Activated CD4-positive, alpha-beta memory T cell treated with anti-CD3 and anti-CD28 coated beads for 36 hours (primary cell): ENCODE measurements around the gene NLRC5. TPM values are rescaled to one million over a fixed set of nuclear protein-coding genes. Genes with fewer than 3 reads are reported as not detected.
"Not testable (repeated sequence)": the region's sequence is repeated elsewhere in the genome, so short reads cannot be mapped to it uniquely, and the experiment has no call there.

ENCODE experiments used
- CTCF ChIA-PET: fragments of 350-600 bp; sonication (Branson Sonifier 250); formaldehyde crosslinking; loops from one replicate; lab custom pipeline; 2021; ENCODE audit warnings: antibody characterized with exemption, inconsistent platforms; lab: Charles Lee
- POLR2A ChIA-PET: fragments of 350-600 bp; sonication (Branson Sonifier 250); formaldehyde crosslinking; loops from one replicate; lab custom pipeline; 2021; ENCODE audit warnings: antibody characterized with exemption; lab: Charles Lee
- DNase-seq: peaks from one replicate; pipeline ENCODE4 v3.0.0-alpha.2; 2020
- H3K27ac Mint-ChIP-seq: one replicate; pipeline ENCODE4 v1.8.0; 2021; ENCODE audit warnings: mixed read lengths
- H3K27me3 Mint-ChIP-seq: one replicate; pipeline ENCODE4 v1.8.0; 2021; ENCODE audit warnings: mixed read lengths
- H3K36me3 Mint-ChIP-seq: one replicate; pipeline ENCODE4 v1.8.0; 2021; ENCODE audit warnings: mixed read lengths
- H3K4me1 Mint-ChIP-seq: one replicate; pipeline ENCODE4 v1.8.0; 2021; ENCODE audit warnings: low read depth, mixed read lengths
- H3K4me3 Mint-ChIP-seq: one replicate; pipeline ENCODE4 v1.8.0; 2021; ENCODE audit warnings: mild to moderate bottlenecking, mixed read lengths
- H3K9me3 Mint-ChIP-seq: one replicate; pipeline ENCODE4 v1.8.0; 2021; ENCODE audit warnings: mixed read lengths
- intact Hi-C: fragments of 100-400 bp; cut with micrococcal nuclease; formaldehyde crosslinking; loops from one replicate; pipeline ENCODE4 v1.15.1; 2023
- total RNA-seq, 2 experiments: library from RNA; stranded (reverse); gene quantifications; one replicate each; pipeline ENCODE4 v1.2.3, GENCODE V29; 2021

The NLRC5 gene
- total RNA-seq, 2 experiments from 2014 or later: 151 to 167 TPM

DNA sequence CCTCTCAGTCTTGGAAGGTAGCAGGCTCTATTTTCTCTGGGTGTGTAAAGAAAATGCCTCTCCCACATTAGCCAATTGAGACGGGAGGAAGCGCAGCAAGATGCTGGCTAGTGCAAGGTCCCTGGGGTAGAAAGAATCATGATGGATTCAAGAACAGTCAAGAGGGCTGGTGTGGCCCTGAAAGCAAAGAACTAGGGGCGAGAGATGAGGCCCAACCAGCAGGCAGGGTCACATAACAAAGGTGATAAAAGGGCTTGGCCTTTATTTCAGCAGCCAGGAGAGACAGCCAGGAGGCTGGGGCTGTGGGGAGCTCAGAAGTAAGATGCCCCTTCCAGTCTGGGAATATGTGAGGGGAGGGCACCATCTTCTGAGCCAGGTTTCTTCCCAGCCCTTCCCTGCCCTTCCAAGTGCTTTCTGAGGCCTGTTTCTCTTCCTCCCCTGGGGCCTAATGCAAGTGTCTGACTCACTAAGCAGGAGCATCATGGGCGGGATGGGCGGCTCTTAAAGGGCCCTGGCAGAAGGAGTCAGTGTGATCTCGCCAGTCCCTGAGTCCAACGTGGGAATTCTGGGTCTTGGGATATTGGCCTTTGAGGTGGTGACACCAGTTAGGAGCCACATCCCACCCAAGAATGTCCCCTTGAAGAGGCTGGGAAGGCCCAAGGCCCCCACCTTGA is 3.9 kb upstream of the NLRC5 start:
- H3K4me3 Mint-ChIP-seq: peak overlapping the region; percentile 25
- H3K27me3 Mint-ChIP-seq: no peaks in the 10 kb centered on the region
- ChIA-PET POLR2A (interaction anchor here (1.3 kb wide), 1 partner anchor 54 kb away, joined by 5 read pairs; no protein-coding TSS in a partner anchor), CTCF (interaction anchor here (1.3 to 8.6 kb wide), 2 partner anchors 20 to 35 kb away, joined by 3 to 91 read pairs; no protein-coding TSS in a partner anchor)
- no peaks in the 10 kb centered on the region for H3K9me3 Mint-ChIP-seq
- H3K27ac Mint-ChIP-seq: peak overlapping the region; percentile 99
- DNase-seq: peak; percentile 55
- H3K36me3 Mint-ChIP-seq: peaks cover 53% of the 10 kb centered on the region
- intact Hi-C loops: no loop called here
- H3K4me1 Mint-ChIP-seq: peaks cover 66% of the 10 kb centered on the region

DNA sequence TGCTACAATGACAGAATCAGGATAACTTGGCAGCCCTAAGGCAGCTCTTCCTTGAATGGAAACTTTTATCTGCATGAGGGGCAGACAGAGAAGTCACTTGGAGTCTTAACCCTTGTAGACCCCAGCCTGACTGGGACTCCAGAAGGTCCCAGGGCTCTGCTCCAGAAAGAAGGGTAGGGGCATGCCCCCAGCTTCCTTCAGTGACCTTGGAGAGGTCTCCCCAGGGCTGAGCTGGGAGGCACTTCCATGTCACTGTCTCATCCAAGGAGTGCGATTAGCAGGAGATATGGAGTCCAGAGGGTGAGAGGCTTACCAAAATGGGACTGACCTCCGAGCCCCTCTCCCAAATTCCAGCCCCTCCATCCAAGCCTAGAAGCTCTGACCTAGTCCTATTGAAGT is 3.4 kb upstream of the NLRC5 start:
- Mint-ChIP-seq H3K27me3 (no peaks in the 10 kb centered on the region), H3K9me3 (no peaks in the 10 kb centered on the region), H3K4me1 (peaks cover 65% of the 10 kb centered on the region), H3K27ac (peak overlapping the region; percentile 99), H3K36me3 (peaks cover 58% of the 10 kb centered on the region), H3K4me3 (peak overlapping the region; percentile 25)
- POLR2A ChIA-PET: interaction anchor here (1.2 to 4.4 kb wide), 3 partner anchors 53 to 55 kb away, joined by 4 to 50 read pairs (median 5); no protein-coding TSS in a partner anchor
- CTCF ChIA-PET: interaction anchor here (8.6 kb wide), 1 partner anchor 21 kb away, joined by 91 read pairs; no protein-coding TSS in a partner anchor
- intact Hi-C loops: no loop called here
- DNase-seq: no peak

DNA sequence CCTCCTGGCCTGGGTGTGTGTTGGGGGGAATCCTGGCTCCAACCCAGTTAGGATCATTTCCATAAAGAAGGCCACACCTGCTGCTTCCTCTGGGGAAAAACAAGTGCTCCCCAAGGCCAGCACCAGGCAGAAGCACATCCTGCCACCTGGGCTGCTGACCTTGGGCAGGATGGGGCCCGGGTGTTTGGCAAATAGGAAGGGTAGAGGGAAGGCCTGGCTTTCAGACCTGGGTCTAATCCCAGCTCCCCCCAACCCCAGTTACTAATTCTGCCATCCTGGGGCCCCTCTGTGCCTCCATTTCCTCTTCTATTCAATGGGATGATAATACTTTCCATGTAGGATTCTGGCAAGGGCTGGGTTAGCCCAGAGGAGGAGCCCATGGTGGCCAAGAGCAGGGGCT is 3.0 kb upstream of the NLRC5 start:
- H3K27me3 Mint-ChIP-seq: no peaks in the 10 kb centered on the region
- peaks cover 61% of the 10 kb centered on the region for H3K4me1 Mint-ChIP-seq
- ChIA-PET POLR2A (interaction anchor here (1.2 to 4.4 kb wide), 3 partner anchors 53 to 55 kb away, joined by 4 to 50 read pairs (median 5); no protein-coding TSS in a partner anchor), CTCF (interaction anchor here (8.6 kb wide), 1 partner anchor 21 kb away, joined by 91 read pairs; no protein-coding TSS in a partner anchor)
- no peaks in the 10 kb centered on the region for H3K9me3 Mint-ChIP-seq
- intact Hi-C loops: no loop called here
- H3K4me3 Mint-ChIP-seq: peak overlapping the region; percentile 96
- H3K36me3 Mint-ChIP-seq: peaks cover 59% of the 10 kb centered on the region
- peak overlapping the region; percentile 99 for H3K27ac Mint-ChIP-seq
- no peak for DNase-seq

DNA sequence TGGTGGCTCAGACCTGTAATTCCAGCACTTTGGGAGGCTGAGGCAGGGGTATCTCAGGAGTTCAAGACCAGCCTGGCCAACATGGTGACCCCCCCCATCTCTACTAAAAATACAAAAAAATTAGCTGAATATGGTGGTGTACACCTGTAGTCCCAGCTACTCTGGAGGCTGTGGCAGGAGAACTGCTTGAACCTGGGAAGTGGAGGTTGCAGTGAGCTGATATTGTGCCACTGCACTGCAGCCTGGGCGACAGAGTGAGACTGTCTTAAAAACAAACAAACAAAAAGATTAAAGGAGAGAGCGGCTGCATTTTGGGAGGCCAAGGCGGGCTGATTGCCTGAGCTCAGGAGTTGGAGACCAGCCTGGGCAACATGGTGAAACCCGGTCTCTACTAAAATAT is 2.4 kb upstream of the NLRC5 start:
- Mint-ChIP-seq H3K27ac (peak overlapping the region; percentile 99), H3K4me3 (peak overlapping the region; percentile 96), H3K36me3 (peaks cover 60% of the 10 kb centered on the region), H3K4me1 (peaks cover 64% of the 10 kb centered on the region)
- intact Hi-C loops, H3K27me3 Mint-ChIP-seq, H3K9me3 Mint-ChIP-seq, DNase-seq: not testable (repeated sequence)
- POLR2A ChIA-PET: interaction anchor here (1.2 to 4.4 kb wide), 3 partner anchors 54 to 56 kb away, joined by 4 to 50 read pairs (median 5); no protein-coding TSS in a partner anchor
- CTCF ChIA-PET: interaction anchor here (8.6 kb wide), 1 partner anchor 22 kb away, joined by 91 read pairs; no protein-coding TSS in a partner anchor

DNA sequence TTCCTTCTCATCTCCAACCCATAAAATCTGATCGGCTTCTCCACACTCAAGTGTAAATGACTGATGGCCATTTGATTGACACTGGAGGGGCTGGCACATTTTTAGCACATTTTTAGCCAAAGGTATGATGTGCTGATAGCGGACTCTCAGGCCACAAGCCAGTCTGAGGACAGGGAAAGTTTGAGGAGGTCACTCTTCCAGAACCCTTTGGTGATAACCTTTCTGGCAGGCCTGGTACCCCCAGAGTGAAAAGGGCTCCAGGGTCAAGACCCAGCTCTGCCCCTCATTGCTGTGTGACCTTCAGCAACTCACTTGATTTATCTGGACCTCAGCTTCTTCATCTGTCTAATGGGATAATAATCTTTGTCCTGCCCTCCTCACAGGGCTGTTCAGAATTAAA is 1.7 kb upstream of the NLRC5 start:
- ChIA-PET CTCF (interaction anchor here (2.5 to 8.6 kb wide), 2 partner anchors 23 to 54 kb away, joined by 18 to 91 read pairs; no protein-coding TSS in a partner anchor), POLR2A (interaction anchor here (2.7 to 4.4 kb wide), 2 partner anchors 48 to 53 kb away, joined by 18 to 50 read pairs; no protein-coding TSS in a partner anchor)
- no peak for DNase-seq
- H3K27me3 Mint-ChIP-seq: no peaks in the 10 kb centered on the region
- H3K27ac Mint-ChIP-seq: peak overlapping the region; percentile 99
- intact Hi-C loops: loop anchor here (2.0 kb wide), 1 partner anchor 23 kb away; no protein-coding TSS in a partner anchor
- peak overlapping the region; percentile 96 for H3K4me3 Mint-ChIP-seq
- H3K36me3 Mint-ChIP-seq: peaks cover 57% of the 10 kb centered on the region
- peaks cover 63% of the 10 kb centered on the region for H3K4me1 Mint-ChIP-seq
- no peaks in the 10 kb centered on the region for H3K9me3 Mint-ChIP-seq

DNA sequence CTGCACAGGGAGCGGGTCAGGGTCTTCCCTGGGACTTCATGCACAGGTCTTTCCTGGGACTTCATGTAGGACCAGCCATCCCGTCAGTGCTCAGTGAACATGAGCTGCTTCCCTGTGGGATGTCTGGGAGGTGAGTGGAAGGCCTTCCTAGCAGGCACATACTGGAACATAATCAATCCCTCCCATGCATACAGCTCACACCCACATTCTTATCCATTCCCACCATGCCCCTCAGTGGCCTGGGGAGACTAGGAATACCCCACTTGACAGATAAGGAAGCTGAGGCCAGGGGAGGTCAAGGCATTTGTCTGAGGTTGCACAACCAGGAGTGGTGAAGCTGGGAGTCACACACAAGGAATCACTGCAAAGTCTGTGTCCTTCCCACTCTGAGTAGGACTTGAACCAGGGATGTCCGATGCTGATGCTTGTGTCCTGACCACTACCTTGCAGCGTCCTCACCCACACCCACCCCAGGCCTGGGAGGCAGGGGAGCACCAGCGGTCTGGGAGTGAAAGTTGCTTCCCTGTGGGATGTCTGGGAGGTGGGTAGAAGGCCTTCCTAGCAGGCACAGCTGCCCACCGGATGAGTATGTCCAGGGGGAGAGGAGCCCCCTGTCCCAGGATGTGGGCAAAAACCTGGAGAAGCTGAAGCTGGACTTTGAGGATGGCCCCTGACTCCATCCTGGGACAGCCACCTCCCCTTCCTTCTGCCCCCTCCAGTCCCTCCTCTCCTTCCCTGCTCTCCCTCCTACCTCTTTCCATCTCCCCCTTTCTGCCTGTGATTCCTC is 1.0 kb upstream of the NLRC5 start:
- peaks cover 57% of the 10 kb centered on the region for H3K36me3 Mint-ChIP-seq

DNA sequence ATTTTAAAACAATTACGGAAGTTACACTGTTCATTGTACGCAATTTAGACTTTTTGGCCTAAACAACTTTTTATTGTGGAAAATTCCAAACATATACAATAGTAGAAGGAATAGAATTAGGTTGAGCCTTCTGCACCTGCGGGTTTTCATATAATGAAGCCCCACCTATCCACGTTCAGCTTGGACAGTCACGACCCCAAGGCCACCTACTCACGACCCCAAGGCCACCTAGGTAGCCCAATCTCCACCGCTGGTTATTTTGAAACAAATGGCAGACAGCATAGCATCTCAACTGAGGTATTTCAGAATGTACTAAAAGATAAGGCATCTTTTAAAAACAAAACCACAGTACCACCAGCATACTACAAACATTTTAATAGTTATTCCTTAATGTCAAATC is 631 bp downstream of the NLRC5 start:
- peaks cover 66% of the 10 kb centered on the region for H3K4me1 Mint-ChIP-seq
- H3K27me3 Mint-ChIP-seq: no peaks in the 10 kb centered on the region
- POLR2A ChIA-PET: interaction anchor here (1.0 to 4.4 kb wide), 14 partner anchors 10 to 103 kb away, joined by 3 to 50 read pairs (median 6); partner anchors contain the start of genes CPNE2 and HERPUD1
- no peaks in the 10 kb centered on the region for H3K9me3 Mint-ChIP-seq
- H3K36me3 Mint-ChIP-seq: peaks cover 57% of the 10 kb centered on the region
- no peak for DNase-seq
- H3K27ac Mint-ChIP-seq: peak overlapping the region; percentile 99
- intact Hi-C loops: loop anchor here (1.0 to 5.0 kb wide), 4 partner anchors 25 to 197 kb away; partner anchors contain the start of genes PSME3IP1 and RSPRY1
- CTCF ChIA-PET: interaction anchor here (0.7 to 8.6 kb wide), 8 partner anchors 9 to 94 kb away, joined by 3 to 91 read pairs (median 4); no protein-coding TSS in a partner anchor
- H3K4me3 Mint-ChIP-seq: peak overlapping the region; percentile 96

More for the DNA sequence above, 1.0 kb upstream of the NLRC5 start:
- Mint-ChIP-seq H3K9me3 (no peaks in the 10 kb centered on the region), H3K4me3 (peak overlapping the region; percentile 96), H3K4me1 (peaks cover 64% of the 10 kb centered on the region), H3K27me3 (no peaks in the 10 kb centered on the region), H3K27ac (peak overlapping the region; percentile 99)
- no peak for DNase-seq
- ChIA-PET POLR2A (interaction anchor here (0.8 to 4.4 kb wide), 11 partner anchors 11 to 458 kb away, joined by 3 to 50 read pairs (median 6); partner anchors contain the start of gene CPNE2), CTCF (interaction anchor here (1.9 to 8.6 kb wide), 3 partner anchors 11 to 54 kb away, joined by 7 to 91 read pairs (median 18); no protein-coding TSS in a partner anchor)
- intact Hi-C loops: loop anchor here (2.0 kb wide), 1 partner anchor 24 kb away; no protein-coding TSS in a partner anchor

DNA sequence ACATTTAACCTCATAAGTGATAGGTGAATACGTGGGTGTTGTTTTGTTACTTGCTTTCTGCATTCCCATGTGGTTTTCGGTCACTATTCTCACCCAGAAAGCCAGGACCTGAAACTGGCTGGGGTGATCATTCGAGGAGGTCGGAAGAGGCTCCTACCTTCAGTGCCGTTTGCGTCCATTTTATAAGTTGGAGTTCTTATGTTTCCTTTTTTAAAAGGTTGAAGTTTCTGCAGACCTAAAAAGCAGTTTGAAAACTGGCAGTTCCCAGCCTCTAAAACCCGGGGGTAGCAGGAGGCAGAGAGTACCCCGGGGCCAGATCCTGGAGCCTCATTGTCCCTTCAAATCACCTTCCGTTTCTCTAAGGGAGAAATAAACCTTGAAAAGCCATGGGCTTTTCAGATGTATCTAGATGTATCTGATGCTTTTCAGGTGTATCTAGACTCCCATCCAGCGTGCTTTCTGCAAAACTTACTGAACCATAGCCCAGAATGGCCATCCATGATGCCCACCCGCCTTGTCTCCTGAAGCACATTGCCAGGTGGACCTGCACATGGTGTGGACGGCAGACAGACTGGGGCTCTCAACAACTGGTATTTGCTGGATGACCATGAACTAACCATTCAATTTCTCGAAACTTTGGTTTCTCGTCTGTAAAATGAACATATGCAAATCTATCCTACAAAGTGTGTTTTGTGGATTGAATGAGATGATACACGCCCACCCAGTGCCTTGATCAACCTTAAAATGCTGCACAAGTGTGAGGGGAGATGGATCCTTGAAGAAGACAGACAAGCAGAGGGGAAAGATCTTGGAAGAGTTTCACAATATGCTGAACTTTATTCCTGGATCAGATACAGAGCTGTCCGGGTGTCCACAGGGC is 1.3 kb downstream of the NLRC5 start:
- Mint-ChIP-seq H3K36me3 (peaks cover 58% of the 10 kb centered on the region), H3K4me1 (peaks cover 64% of the 10 kb centered on the region), H3K9me3 (no peaks in the 10 kb centered on the region), H3K4me3 (peak overlapping the region; percentile 96), H3K27me3 (no peaks in the 10 kb centered on the region), H3K27ac (peak overlapping the region; percentile 99)
- ChIA-PET POLR2A (interaction anchor here (1.3 to 4.4 kb wide), 6 partner anchors 9 to 59 kb away, joined by 6 to 50 read pairs (median 14); partner anchors contain the start of gene HERPUD1), CTCF (interaction anchor here (1.6 kb wide), 1 partner anchor 32 kb away, joined by 4 read pairs; no protein-coding TSS in a partner anchor)
- intact Hi-C loops: loop anchor here (1.0 to 5.0 kb wide), 4 partner anchors 10 to 197 kb away; partner anchors contain the start of genes PSME3IP1 and RSPRY1
- peak; percentile 57 for DNase-seq

DNA sequence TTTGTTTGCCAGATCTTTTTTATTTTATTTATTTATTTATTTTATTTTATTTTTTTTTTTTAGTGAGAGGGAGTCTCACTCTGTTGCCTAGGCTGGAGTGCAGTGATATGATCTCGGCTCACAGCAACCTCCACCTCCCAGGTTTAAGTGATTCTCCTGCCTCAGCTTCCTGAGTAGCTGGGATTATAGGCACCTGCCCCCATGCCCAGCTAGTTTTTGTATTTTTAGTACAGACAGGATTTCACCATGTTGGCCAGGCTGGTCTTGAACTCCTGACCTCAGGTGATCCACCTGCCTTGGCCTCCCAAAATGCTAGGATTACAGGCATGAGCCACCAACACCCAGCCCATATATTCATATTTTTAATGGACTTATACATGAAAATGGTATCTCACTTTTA is 3.1 kb downstream of the NLRC5 start:
- not testable (repeated sequence) for H3K27me3 Mint-ChIP-seq, DNase-seq, H3K9me3 Mint-ChIP-seq
- POLR2A ChIA-PET: interaction anchor here (0.6 to 2.3 kb wide), 4 partner anchors 10 to 123 kb away, joined by 3 to 9 read pairs (median 4); no protein-coding TSS in a partner anchor
- peaks cover 67% of the 10 kb centered on the region for H3K36me3 Mint-ChIP-seq
- H3K4me1 Mint-ChIP-seq: peaks cover 64% of the 10 kb centered on the region
- peak overlapping the region; percentile 96 for H3K4me3 Mint-ChIP-seq
- H3K27ac Mint-ChIP-seq: peak overlapping the region; percentile 99
- intact Hi-C loops: loop anchor here (5.0 kb wide), 1 partner anchor 195 kb away; the partner anchor contains the start of genes PSME3IP1 and RSPRY1
- CTCF ChIA-PET: interaction anchor here (1.0 to 1.6 kb wide), 3 partner anchors 17 to 49 kb away, joined by 3 to 4 read pairs (median 4); no protein-coding TSS in a partner anchor

DNA sequence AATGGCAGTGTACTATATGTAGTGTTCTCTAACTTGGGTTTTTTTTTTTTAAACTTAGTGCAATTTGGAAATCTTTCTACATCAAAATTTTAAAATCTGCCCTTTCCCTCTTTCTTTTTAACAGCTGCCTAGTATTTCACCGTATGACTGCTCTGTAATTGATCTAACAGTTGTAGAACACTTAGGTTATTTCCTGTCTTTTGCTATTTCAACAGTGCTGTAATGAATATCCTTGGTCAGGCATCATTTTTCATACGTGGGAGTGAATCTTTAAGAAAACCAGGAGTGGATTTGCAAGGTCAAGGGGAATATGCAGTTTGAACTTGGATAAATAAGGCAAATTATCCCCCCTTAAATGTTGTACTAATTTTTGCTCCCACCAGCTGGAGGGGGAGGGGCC is 3.8 kb downstream of the NLRC5 start:
- H3K4me3 Mint-ChIP-seq: peak overlapping the region; percentile 62
- H3K9me3 Mint-ChIP-seq: no peaks in the 10 kb centered on the region
- ChIA-PET POLR2A (interaction anchor here (1.4 to 2.3 kb wide), 2 partner anchors 9 to 49 kb away, joined by 3 to 9 read pairs; no protein-coding TSS in a partner anchor), CTCF (interaction anchor here (1.0 to 1.6 kb wide), 2 partner anchors 16 to 49 kb away, joined by 3 to 4 read pairs; no protein-coding TSS in a partner anchor)
- peaks cover 63% of the 10 kb centered on the region for H3K36me3 Mint-ChIP-seq
- H3K4me1 Mint-ChIP-seq: peaks cover 64% of the 10 kb centered on the region
- H3K27ac Mint-ChIP-seq: peak overlapping the region; percentile 99
- no peaks in the 10 kb centered on the region for H3K27me3 Mint-ChIP-seq
- DNase-seq: no peak
- intact Hi-C loops: loop anchor here (1.0 to 5.0 kb wide), 2 partner anchors 21 to 194 kb away; partner anchors contain the start of genes PSME3IP1 and RSPRY1
